ENCODE results near the gene B3GNT9.

The B3GNT9 gene

DNA sequence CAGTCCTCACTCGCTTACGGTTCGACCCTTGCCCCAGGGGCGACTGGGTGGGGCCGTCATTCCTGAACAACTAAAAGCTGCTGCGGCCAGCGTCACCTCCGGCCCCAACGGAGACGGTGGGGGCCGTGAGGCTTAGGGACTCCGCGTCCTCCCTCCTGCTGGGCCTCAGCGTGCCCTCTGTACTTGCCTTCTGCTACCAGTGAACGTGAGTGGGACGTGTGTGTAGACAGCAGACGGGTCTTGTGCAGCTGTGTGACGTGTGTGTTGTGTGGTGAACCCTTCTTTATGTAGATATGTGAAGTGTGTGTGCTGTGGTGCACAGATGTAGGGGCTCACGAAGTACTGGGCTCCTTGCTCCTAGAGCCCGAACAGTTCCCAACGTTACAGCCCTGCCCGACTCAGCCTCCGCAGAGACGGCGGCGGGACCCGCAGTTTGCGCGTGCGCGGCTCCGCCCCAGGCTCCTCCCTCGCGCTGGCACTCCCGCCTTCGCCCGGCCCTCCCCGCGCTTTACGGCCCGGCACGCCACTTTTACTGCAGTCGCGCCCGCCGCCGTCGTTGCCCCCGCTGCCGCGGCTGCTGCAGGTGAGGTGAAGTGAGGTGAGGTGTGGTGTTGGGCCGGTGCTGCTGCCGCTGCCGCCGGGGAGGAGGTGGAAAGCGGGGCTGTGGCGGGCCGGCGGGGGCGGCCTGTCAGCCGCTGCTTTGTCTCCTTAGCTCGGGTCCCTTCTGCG is 41.2 kb downstream of the B3GNT9 start, which contains the start of gene PHAF1:
Gene PHAF1 (plus strand): TSS at position 535 of the 729 bp plus-strand sequence. CDS start 235 bp downstream, outside the sequence.
- DNase-seq, result peak; percentile 93

DNA sequence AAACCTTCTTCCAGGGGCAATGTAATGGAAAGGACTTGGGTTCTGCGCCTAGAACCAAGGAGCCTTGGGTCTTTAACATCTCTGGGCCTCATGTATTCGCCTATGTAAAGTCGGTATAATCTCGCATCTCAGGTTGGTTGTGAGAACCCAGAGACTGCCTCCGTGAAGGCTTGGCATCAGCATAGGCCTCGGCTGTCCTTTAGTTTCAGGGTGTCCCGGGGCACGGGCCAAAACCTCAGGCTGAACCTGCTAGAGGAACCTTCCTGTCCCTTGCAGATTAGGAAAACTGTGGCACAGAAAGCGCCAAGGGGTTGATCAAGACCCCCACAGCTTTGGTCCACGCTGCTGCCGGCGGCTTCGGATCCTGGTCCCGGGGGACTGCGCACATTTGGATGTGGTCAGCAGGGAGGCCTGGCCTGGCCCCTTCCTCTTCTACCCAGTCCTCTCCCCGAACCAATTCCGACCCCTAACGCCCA is 41.8 kb downstream of the B3GNT9 start:
- DNase-seq, result no peak

DNA sequence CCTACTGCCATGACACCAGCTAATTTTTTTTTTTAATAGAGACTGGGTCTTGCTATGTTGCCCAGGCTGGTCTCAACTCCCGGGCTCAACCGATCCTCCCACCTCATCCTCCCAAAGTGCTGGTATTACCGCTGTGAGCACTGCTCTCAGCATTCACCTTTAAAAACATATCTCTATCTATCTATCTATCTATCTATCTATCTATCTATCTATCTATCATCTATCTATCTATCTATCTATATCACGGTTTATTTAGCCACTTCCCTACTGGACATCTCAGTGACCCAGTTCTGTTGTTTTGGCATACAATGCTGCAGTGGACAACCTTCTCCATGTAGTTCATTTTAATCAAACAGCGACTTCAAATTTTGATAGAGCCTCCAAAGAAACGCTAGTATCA is 42.3 kb downstream of the B3GNT9 start:
- no peak for DNase-seq

DNA sequence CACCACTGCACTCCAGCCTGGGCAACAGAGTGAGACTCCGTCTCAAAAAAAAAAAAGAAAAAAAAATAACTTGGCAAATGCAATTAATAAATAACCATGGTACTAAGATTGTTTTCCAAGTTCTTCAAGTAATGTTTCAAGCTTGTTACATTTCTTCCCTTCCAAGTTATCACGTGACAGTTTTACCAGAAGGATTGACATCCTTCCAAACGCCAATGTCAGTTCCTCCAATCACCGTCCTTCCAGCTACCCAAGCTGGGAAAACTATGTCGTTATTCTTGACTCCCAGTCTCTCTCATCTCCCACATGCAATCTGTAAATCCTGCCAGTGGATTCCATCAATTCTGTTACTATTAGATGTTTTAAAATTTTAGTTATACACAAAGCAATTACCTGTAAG is 44.9 kb downstream of the B3GNT9 start:
- no peak for DNase-seq

DNA sequence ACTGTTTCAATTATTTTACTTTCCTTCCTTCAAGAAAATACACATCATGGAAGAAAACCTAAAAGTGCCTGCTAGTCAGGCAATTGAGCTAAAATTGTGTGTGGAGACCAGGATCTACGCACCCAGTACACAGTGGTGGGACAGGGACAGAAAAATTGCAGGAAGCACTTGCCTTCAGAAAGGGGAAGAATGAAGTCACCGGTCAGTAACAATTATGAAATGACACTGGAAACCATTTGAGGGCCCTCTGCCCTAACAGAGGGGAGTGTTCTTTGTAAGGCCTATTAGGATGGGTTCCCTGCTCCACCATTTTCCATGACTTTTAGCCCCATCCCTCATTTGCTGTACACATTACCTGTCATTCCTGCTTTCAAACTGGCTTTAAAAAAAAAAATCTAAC is 45.6 kb downstream of the B3GNT9 start:
- DNase-seq, result no peak

DNA sequence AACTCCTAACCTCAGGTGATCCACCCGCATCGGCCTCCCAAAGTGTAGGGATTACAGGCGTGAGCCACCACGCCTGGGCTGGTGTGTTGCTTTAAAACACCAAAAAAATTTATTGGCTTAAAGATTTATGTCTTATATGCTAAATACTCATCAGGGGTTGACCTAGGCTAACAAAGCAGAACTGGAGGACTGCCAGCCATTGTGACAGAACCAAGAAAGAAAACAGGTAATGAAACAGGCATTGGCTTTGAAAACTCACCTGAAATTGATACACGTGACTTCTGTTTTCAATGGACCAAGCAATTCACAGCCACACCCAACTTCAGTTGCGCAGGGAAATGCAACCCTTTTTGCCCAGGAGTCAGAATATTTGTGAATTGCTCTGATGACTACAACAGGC is 46.0 kb downstream of the B3GNT9 start:
- DNase-seq, result no peak

DNA sequence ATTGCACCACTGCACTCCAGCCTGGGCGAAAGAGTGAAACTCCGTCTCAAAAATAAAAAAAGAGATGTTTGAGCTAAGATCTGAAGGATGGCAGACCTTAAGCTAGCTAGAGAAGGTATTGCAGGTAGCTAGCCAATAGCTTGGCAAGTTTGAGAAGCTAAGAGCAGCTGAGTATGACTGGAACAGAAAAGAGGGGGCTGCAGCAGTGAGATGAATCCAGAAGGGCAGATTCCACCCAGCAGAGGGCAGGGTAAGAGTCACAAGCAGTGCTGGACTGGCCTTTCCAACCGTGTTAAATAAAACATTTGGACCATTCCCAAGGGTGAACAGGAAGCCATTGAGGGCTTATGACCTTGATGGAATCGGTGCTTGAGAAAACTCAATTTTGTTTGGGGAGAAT is 46.7 kb downstream of the B3GNT9 start:
- DNase-seq, result no peak

DNA sequence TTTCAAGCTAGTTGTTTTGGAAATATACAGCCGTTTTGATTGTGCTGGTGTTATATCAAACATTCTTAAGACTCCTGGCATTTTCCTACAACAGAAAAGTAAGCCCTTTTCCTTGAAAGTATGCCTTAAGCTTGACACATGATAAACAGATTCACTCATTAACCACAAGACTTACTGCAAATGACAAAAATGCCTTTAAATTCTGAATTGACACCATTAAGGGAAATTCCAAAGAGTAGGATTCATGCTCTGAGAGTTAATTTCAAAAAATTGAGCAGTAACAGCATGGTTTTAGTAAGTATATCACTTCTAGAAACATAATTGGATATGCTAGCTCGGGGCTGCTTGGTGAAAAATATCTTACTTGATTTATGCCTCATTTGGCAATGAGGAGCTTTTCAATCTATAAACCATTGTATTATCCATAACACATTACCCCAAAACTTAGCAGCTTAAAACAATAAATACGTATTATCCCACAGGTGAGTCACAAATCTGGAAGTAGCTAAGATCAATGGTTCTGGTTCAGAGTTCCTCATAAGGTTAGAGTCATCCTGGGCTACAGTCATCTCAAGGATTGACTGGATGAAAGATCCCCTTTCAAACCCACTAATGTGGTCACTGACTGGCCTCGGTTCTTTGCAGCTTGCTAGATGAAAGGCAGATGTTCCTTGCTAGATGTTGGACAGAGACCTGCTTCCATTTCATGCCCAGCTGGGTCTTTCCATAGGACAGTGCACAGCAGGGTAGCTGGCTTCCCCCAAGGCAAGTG is 49.3 kb downstream of the B3GNT9 start:
- DNase-seq, result no peak

DNA sequence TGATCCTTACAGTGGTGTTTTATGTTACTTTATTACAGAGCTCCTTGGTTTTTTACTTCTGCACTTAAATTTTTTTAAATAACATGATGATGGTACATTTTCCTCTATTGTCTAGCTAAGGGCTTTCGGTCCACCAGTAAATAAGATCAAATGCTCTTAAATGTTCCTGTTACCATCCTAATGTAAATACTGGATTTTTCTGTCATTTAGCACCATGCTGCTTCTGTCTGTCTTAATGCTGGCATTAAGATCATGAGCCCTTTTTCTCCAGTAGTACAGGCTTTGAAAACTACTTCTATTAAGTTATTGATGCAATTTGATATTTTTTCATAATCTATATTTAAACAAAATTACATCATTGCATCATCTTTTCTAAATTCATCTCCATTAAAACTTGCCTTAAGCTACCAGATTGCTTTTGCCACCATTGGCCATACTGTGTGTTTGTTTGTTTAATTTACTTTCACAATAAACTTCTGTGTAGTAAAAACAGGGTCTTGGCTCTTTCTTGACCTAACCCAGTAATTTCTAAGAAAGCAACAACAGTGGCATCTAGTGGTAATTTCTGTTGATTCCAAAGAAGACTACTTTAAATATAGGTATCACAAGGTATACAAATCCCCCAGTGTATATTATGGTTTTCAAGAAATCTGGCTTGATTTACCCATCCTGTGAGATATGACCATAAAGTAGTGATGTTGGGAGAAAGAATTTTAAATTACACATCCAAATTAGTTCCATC is 50.1 kb downstream of the B3GNT9 start:
- DNase-seq, result no peak

DNA sequence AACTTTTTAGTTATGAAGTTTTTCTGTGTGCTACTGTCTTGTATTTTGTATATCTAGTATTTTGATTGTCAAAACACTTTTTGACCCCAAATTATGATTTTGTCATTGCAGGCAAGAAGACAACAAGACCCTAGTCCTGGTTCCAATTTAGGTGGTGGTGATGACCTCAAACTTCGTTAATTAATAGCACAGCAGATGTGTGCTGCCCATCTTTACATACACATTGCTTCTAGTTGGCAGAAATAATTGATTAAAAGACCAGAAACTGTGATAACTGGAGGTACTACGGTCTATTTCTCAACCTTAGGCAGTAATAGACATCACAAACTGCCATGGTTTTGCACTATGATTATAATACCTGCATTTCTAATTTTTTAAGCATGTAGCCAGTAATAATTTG is 52.2 kb downstream of the B3GNT9 start:
- DNase-seq, result no peak

Data from stimulated activated naive CD4-positive, alpha-beta T cell treated with Interleukin-2 at 50 U/mL for 16 hours (primary cell).